MM.1S (cell line): ENCODE results near the gene USF2.

ENCODE experiments used
- DNase-seq: peaks from one replicate; pipeline ENCODE4 v3.0.0-alpha.2; 2015
- H2AFZ ChIP-seq: fragments of 300-600 bp; sonication (generic); 2 replicates; pipeline ENCODE4 v1.6.0; 2016; ENCODE audit warnings: antibody characterized with exemption, low read length
- H3F3A ChIP-seq: fragments of 300-600 bp; sonication (generic); 2 replicates; pipeline ENCODE4 v1.6.1; 2016; ENCODE audit warnings: mild to moderate bottlenecking, antibody characterized with exemption, low read length, moderate library complexity, mixed read lengths; ENCODE audit not compliant: insufficient read depth
- H3K27ac ChIP-seq: fragments of 300-600 bp; sonication (generic); 2 replicates; pipeline ENCODE4 v1.5.1; 2016; ENCODE audit warnings: mild to moderate bottlenecking, low read length
- H3K27me3 ChIP-seq: fragments of 300-600 bp; sonication (generic); replicated peaks from 2 replicates; pipeline ENCODE4 v1.6.0; 2016; ENCODE audit warnings: low read length; ENCODE audit not compliant: insufficient read depth
- H3K36me3 ChIP-seq: fragments of 300-600 bp; sonication (generic); replicated peaks from 2 replicates; pipeline ENCODE4 v1.6.1; 2016; ENCODE audit warnings: mild to moderate bottlenecking, low read length, mixed read lengths; ENCODE audit not compliant: insufficient read depth
- H3K4me1 ChIP-seq: fragments of 300-600 bp; sonication (generic); 2 replicates; pipeline ENCODE4 v1.6.1; 2016; ENCODE audit warnings: low read length, mixed read lengths
- H3K4me2 ChIP-seq: fragments of 300-600 bp; sonication (generic); 2 replicates; pipeline ENCODE4 v1.6.0; 2016; ENCODE audit warnings: low read depth, low read length
- H3K4me3 ChIP-seq: fragments of 300-600 bp; sonication (generic); 2 replicates; pipeline ENCODE4 v1.5.1; 2016; ENCODE audit warnings: low read length, mixed read lengths
- H3K79me2 ChIP-seq: fragments of 300-600 bp; sonication (generic); 2 replicates; pipeline ENCODE4 v1.6.1; 2016; ENCODE audit warnings: mixed run types, low read length, mixed read lengths
- H3K9ac ChIP-seq: fragments of 300-600 bp; sonication (generic); 2 replicates; pipeline ENCODE4 v1.6.1; 2016; ENCODE audit warnings: low read length, mixed read lengths
- H3K9me2 ChIP-seq: fragments of 300-600 bp; sonication (generic); replicated peaks from 2 replicates; pipeline ENCODE4 v1.6.1; 2016; ENCODE audit warnings: mild to moderate bottlenecking, low read length, mixed read lengths; ENCODE audit not compliant: insufficient read depth
- H3K9me3 ChIP-seq: fragments of 300-600 bp; sonication (generic); replicated peaks from 2 replicates; pipeline ENCODE4 v1.6.1; 2016; ENCODE audit warnings: mild to moderate bottlenecking, low read length, mixed read lengths; ENCODE audit not compliant: insufficient read depth
- H4K20me1 ChIP-seq: fragments of 300-600 bp; sonication (generic); 2 replicates; pipeline ENCODE4 v1.6.1; 2016; ENCODE audit warnings: mild to moderate bottlenecking, low read length, moderate library complexity, mixed read lengths; ENCODE audit not compliant: insufficient read depth
- EZH2 ChIP-seq: fragments of 300-600 bp; sonication (generic); optimal IDR thresholded peaks from 2 replicates; pipeline ENCODE3; 2017; ENCODE audit warnings: low read depth, mild to moderate bottlenecking, antibody characterized with exemption, low read length, mixed read lengths
- EZH2phosphoT487 ChIP-seq: fragments of 300-600 bp; sonication (generic); IDR thresholded peaks from 2 replicates; pipeline ENCODE4 v1.6.1; 2018; ENCODE audit warnings: antibody characterized with exemption, low read length
- TF ChIP-seq, protein P1 (sequence below): fragments of 300-600 bp; sonication (generic); IDR thresholded peaks from 2 replicates; pipeline ENCODE4 v1.5.1; 2016; ENCODE audit warnings: antibody characterized with exemption, low read length, mixed read lengths

The USF2 gene

DNA sequence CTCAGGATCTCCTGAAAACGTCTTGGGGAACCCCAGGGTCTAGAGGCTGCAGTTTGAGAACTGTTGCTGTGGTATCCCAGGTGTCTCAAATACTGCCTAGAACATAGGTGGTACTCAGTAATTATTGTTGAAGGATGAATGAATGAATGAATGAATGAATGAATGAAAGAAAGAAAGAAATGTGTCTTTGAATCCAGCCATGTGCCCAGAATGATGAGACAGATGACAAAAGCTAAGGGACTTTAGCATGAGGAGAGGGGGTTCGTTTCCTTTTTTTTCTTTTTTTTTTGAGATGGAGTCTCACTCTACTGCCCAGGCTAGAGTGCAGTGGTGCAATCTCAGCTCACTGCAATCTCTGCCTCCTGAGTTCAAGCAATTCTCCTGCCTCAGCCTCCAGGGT, 12.2 kb upstream of the USF2 start:
- Histone ChIP-seq H3F3A (no peaks in the 10 kb centered on the region), H3K4me2 (no peak overlapping the region), H3K4me3 (no peak overlapping the region), H3K4me1 (no peaks in the 10 kb centered on the region), H3K9ac (no peak overlapping the region), H3K27ac (no peak overlapping the region), H3K27me3 (no peaks in the 10 kb centered on the region), H4K20me1 (no peaks in the 10 kb centered on the region), H3K79me2 (peaks cover 17% of the 10 kb centered on the region), H3K9me2 (no peaks in the 10 kb centered on the region), H2AFZ (no peak overlapping the region), H3K36me3 (0 out of 2 replicates have a peak, but pooled peaks cover 6% of the 10 kb centered on the region), H3K9me3 (no peaks in the 10 kb centered on the region)
- TF ChIP-seq EZH2: no peak
- TF ChIP-seq, protein P1, sequence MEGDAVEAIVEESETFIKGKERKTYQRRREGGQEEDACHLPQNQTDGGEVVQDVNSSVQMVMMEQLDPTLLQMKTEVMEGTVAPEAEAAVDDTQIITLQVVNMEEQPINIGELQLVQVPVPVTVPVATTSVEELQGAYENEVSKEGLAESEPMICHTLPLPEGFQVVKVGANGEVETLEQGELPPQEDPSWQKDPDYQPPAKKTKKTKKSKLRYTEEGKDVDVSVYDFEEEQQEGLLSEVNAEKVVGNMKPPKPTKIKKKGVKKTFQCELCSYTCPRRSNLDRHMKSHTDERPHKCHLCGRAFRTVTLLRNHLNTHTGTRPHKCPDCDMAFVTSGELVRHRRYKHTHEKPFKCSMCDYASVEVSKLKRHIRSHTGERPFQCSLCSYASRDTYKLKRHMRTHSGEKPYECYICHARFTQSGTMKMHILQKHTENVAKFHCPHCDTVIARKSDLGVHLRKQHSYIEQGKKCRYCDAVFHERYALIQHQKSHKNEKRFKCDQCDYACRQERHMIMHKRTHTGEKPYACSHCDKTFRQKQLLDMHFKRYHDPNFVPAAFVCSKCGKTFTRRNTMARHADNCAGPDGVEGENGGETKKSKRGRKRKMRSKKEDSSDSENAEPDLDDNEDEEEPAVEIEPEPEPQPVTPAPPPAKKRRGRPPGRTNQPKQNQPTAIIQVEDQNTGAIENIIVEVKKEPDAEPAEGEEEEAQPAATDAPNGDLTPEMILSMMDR: no peak
- TF ChIP-seq EZH2phosphoT487: no peak
- no peak for DNase-seq

DNA sequence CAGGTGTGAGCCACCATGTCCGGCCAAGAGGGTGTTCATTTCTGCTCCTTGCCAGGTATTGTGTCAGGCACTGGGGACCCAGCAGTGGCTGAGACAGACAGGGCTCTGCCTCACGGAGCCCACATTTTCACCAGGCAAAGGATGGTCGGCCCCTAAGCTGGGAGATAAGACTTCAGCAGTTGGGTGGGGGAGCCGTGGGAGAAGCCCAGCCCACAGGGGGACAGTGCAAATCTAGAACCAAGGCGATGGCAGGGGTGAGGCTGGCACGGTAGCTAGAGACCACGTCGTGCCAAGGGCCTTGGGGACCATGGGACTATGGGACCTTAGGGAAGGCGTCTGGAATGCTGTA, 11.7 kb upstream of the USF2 start:
- Histone ChIP-seq H3K9me3 (no peaks in the 10 kb centered on the region), H3F3A (no peaks in the 10 kb centered on the region), H3K4me3 (no peak overlapping the region), H3K9me2 (no peaks in the 10 kb centered on the region), H4K20me1 (no peaks in the 10 kb centered on the region), H3K27me3 (no peaks in the 10 kb centered on the region), H3K27ac (no peak overlapping the region), H3K79me2 (peaks cover 15% of the 10 kb centered on the region), H3K9ac (no peak overlapping the region), H3K36me3 (0 out of 2 replicates have a peak, but pooled peaks cover 6% of the 10 kb centered on the region), H2AFZ (no peak overlapping the region), H3K4me1 (no peaks in the 10 kb centered on the region), H3K4me2 (no peak overlapping the region)
- TF ChIP-seq EZH2phosphoT487 (no peak), EZH2 (no peak)
- TF ChIP-seq, protein P1: no peak
- DNase-seq: no peak

DNA sequence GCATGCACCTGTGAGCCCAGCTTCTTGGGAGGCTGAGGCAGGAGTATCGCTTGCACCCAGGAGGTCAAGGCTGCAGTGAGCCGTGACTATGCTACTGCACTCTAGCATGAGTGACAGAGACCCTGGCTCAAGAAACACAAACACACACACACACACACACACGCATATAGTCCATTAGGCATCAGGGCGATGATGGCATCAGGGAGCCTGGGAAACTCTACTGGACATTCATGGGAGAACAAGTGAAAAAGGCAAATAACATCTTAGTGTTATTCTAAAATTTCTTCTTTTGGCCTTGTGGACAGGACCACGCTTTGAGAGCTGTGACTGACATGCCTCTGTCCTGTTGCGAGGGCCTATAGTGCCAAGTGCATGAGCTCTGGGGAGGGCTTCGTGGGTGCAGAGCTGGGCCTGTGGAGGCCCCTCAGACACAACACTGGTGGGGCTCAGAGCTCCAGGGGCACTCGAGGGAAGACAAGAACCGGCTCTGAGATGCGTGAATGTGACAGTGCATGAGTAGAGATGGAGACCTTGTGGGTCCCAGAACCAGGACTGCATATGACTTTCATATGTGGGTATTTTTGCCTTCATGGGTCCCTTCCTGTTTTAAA, 8.0 kb upstream of the USF2 start:
- no peak for DNase-seq
- Histone ChIP-seq H3K4me1 (no peaks in the 10 kb centered on the region), H4K20me1 (no peaks in the 10 kb centered on the region), H3K27ac (no peak overlapping the region), H3K79me2 (no peaks in the 10 kb centered on the region), H3F3A (peaks cover 10% of the 10 kb centered on the region), H3K9me2 (no peaks in the 10 kb centered on the region), H3K4me3 (no peak overlapping the region), H3K9ac (no peak overlapping the region), H3K9me3 (no peaks in the 10 kb centered on the region), H2AFZ (no peak overlapping the region), H3K27me3 (no peaks in the 10 kb centered on the region), H3K36me3 (no peaks in the 10 kb centered on the region), H3K4me2 (no peak overlapping the region)
- no peak for TF ChIP-seq EZH2
- TF ChIP-seq, protein P1: no peak
- no peak for TF ChIP-seq EZH2phosphoT487
